Common myeloid progenitor, CD34-positive (primary cell): ENCODE results near the gene GRM8.

Experiments used
- CTCF ChIA-PET: fragments of 350-600 bp; sonication (Branson Sonifier 250); formaldehyde crosslinking; loops from one replicate; lab custom pipeline; 2021; ENCODE audit warnings: antibody characterized with exemption; lab: Charles Lee
- POLR2A ChIA-PET: fragments of 350-600 bp; sonication (Branson Sonifier 250); formaldehyde crosslinking; loops from one replicate; lab custom pipeline; 2021; ENCODE audit warnings: antibody characterized with exemption; lab: Charles Lee
- DNase-seq, 3 donors: peaks; one replicate each; pipeline versions ENCODE4 v3.0.0 to v3.0.0-alpha.2; 2013
- H3K27ac ChIP-seq, 2 experiments: 1 replicate in 1 of 2; 2 replicates in 1 of 2; pipeline ENCODE4 v1.7.0; 2013; ENCODE audit warnings: inconsistent platforms in 2 of 2, low read length in 2 of 2, mild to moderate bottlenecking in 2 of 2, low read depth in 1 of 2, moderate library complexity in 1 of 2; ENCODE audit not compliant: severe bottlenecking in 2 of 2, insufficient read depth in 1 of 2, poor library complexity in 1 of 2
- H3K27me3 ChIP-seq, 5 experiments: replicated peaks in 2 of 5; 1 replicate in 3 of 5; 2 replicates in 2 of 5; pipeline versions ENCODE4 v1.6.1 to v1.7.0; 2013; ENCODE audit warnings: low read length in 4 of 5, mild to moderate bottlenecking in 2 of 5, moderate library complexity in 2 of 5, inconsistent platforms in 1 of 5; ENCODE audit not compliant: insufficient read depth in 5 of 5, control insufficient read depth in 4 of 5
- H3K36me3 ChIP-seq, 4 experiments: 1 replicate in 2 of 4; 2 replicates in 2 of 4; pipeline versions ENCODE4 v1.6.1 to v1.7.0; 2013; ENCODE audit warnings: low read length in 3 of 4, control low read depth in 1 of 4, mild to moderate bottlenecking in 1 of 4; ENCODE audit not compliant: control insufficient read depth in 4 of 4, insufficient read depth in 4 of 4
- H3K4me1 ChIP-seq, 4 experiments: 1 replicate in 3 of 4; 2 replicates in 1 of 4; pipeline versions ENCODE4 v1.6.1 to v1.7.1; 2013; ENCODE audit warnings: low read length in 3 of 4, mild to moderate bottlenecking in 3 of 4, control low read depth in 1 of 4, inconsistent platforms in 1 of 4, moderate library complexity in 1 of 4; ENCODE audit not compliant: control insufficient read depth in 4 of 4, insufficient read depth in 4 of 4; ENCODE audit errors: control extremely low read depth in 1 of 4
- H3K4me3 ChIP-seq, 7 experiments: 1 replicate in 4 of 7; 2 replicates in 3 of 7; pipeline versions ENCODE4 v1.5.1 to v1.7.0; 2013; ENCODE audit warnings: mild to moderate bottlenecking in 7 of 7, low read length in 6 of 7, moderate library complexity in 6 of 7, inconsistent platforms in 2 of 7, low read depth in 2 of 7, control low read depth in 1 of 7; ENCODE audit not compliant: insufficient read depth in 4 of 7, control insufficient read depth in 1 of 7; ENCODE audit errors: extremely low read depth in 1 of 7
- H3K9me3 ChIP-seq, 5 experiments: 1 replicate in 4 of 5; 2 replicates in 1 of 5; pipeline versions ENCODE4 v1.6.1 to v1.7.1; 2013; ENCODE audit warnings: low read length in 4 of 5, mild to moderate bottlenecking in 2 of 5, inconsistent platforms in 1 of 5, low read depth in 1 of 5, moderate library complexity in 1 of 5; ENCODE audit not compliant: control insufficient read depth in 4 of 5, insufficient read depth in 2 of 5; ENCODE audit errors: control extremely low read depth in 1 of 5
- WGBS: methylation state at CpG from one replicate; pipeline ENCODE4 v1.1.5; 2013; ENCODE audit not compliant: insufficient coverage; 5-methylcytosine and 5-hydroxymethylcytosine counted together

Gene GRM8

GRCh38 chr7:126443951-126444350 is 808.8 kb downstream of the GRM8 start:
- no peak overlapping the region for H3K4me3 ChIP-seq
- ChIA-PET POLR2A (no interaction called here), CTCF (no interaction called here)
- H3K9me3 ChIP-seq = no peaks in the 10 kb centered on the region
- H3K27me3 ChIP-seq = no peaks in the 10 kb centered on the region
- no peaks in the 10 kb centered on the region for H3K4me1 ChIP-seq
- H3K36me3 ChIP-seq = no peaks in the 10 kb centered on the region
- DNase-seq = no peak
- WGBS = no CpG with 5 or more reads among the region's 1 CpG
- no peak overlapping the region for H3K27ac ChIP-seq

- Histone ChIP-seq H3K9me3 (no peaks in the 10 kb centered on the region), H3K36me3 (no peaks in the 10 kb centered on the region), H3K27ac (no peak overlapping the region), H3K27me3 (no peaks in the 10 kb centered on the region), H3K4me3 (no peak overlapping the region), H3K4me1 (no peaks in the 10 kb centered on the region)
- WGBS = 92% methylated on average over 2 of the region's 3 CpGs
- ChIA-PET POLR2A (no interaction called here), CTCF (no interaction called here)
- DNase-seq = no peak
Measured at GRCh38 chr7:126442908-126443307, 809.8 kb downstream of the GRM8 start.

DNA sequence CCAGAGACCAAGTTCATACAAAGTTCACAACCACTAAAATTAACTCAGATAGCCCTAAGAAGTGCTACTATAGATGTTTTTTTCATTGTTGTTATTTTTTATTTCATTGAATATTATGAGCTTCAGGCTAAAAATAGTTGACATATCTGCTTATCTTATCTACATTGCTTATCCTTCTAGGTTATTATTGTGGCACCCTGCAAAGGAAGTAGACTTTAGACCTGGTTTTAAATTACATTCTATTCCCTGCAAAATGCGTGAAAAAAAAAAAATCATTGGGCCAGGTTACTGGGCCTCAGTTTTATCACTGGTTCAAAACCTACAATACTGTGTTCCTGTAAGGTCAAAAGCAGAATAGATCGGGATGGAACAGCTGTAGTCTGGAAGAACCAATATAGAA is 811.0 kb downstream of the GRM8 start:
- 94% methylated on average over 2 of the region's 2 CpGs for WGBS
- DNase-seq = no peak
- H3K9me3 ChIP-seq = no peaks in the 10 kb centered on the region
- ChIA-PET CTCF (no interaction called here), POLR2A (no interaction called here)
- H3K27me3 ChIP-seq = no peaks in the 10 kb centered on the region
- H3K27ac ChIP-seq = no peak overlapping the region
- no peaks in the 10 kb centered on the region for H3K4me1 ChIP-seq
- H3K36me3 ChIP-seq = no peaks in the 10 kb centered on the region
- H3K4me3 ChIP-seq = no peak overlapping the region

- DNase-seq = no peak
- no peak overlapping the region for H3K27ac ChIP-seq
- no peaks in the 10 kb centered on the region for H3K27me3 ChIP-seq
- CTCF ChIA-PET = no interaction called here
- H3K4me3 ChIP-seq = no peak overlapping the region
- H3K4me1 ChIP-seq = no peaks in the 10 kb centered on the region
- WGBS = no CpG with 5 or more reads among the region's 2 CpGs
- POLR2A ChIA-PET = no interaction called here
- no peaks in the 10 kb centered on the region for H3K9me3 ChIP-seq
- H3K36me3 ChIP-seq = no peaks in the 10 kb centered on the region
Measured at GRCh38 chr7:126440542-126440941, 812.2 kb downstream of the GRM8 start.

DNA sequence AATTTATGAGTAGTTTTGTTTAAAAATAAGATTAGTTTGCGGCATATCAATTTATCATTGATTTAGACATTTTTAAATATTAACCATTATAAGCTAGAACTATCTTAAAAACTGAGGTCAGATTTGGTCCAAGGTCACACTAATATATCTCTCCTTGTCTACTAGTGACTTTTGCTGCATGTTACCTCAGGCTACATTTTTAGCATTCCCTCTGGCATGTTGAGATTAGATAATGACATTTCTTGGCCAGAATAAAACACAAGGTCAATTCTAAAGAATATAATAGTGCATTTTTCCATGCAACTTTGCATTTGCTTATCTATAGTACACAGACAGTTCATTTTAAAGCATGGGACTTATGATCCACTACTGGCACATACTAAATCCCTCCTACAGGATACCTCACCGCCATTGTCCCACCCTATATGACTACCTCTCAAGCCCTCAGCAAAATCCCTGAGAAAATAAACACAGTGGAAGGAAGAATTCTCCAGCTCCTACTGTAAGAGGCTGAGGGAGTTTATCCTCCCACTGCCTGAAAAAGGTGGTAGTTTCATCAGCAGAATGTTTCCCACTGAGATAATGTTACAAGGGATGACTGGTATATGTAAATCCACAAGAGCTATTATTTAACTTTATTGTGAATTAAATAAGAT is 816.4 kb downstream of the GRM8 start:
- H3K4me3 ChIP-seq = no peak overlapping the region
- H3K27me3 ChIP-seq = no peaks in the 10 kb centered on the region
- no CpG with 5 or more reads among the region's 2 CpGs for WGBS
- ChIA-PET CTCF (no interaction called here), POLR2A (no interaction called here)
- no peak for DNase-seq
- H3K4me1 ChIP-seq = no peaks in the 10 kb centered on the region
- no peaks in the 10 kb centered on the region for H3K36me3 ChIP-seq
- no peaks in the 10 kb centered on the region for H3K9me3 ChIP-seq
- H3K27ac ChIP-seq = no peak overlapping the region

- no peaks in the 10 kb centered on the region for H3K36me3 ChIP-seq
- POLR2A ChIA-PET = no interaction called here
- no peak overlapping the region for H3K4me3 ChIP-seq
- H3K9me3 ChIP-seq = no peaks in the 10 kb centered on the region
- no peak overlapping the region for H3K27ac ChIP-seq
- no peaks in the 10 kb centered on the region for H3K4me1 ChIP-seq
- WGBS = no CpG with 5 or more reads among the region's 1 CpG
- CTCF ChIA-PET = interaction anchor here (1.1 kb wide), 1 partner anchor 21 kb away, joined by 3 read pairs; no protein-coding TSS in a partner anchor
- no peak for DNase-seq
- H3K27me3 ChIP-seq = no peaks in the 10 kb centered on the region
Measured at GRCh38 chr7:126426652-126427051, 826.1 kb downstream of the GRM8 start.

DNA sequence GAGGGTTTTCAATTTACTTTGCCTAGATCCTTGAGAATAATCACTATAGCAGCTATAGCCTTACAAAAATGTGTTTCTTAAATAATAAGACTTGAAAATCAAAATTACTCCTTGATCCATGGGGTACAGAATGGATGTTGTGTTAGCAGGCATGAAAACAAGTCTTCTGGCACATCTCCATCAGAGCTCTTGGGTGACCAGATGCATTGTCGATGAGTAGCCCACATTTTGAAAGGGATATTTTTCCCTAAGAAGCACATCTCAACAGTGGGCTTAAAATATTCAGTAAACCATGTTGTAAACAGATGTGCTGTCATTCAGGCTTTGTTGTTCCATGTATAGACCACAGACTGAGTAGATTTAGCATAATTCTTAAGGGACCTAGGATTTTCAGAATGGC is 827.8 kb downstream of the GRM8 start:
- WGBS = 100% methylated on average over 1 of the region's 1 CpG
- Histone ChIP-seq H3K27ac (no peak overlapping the region), H3K36me3 (no peaks in the 10 kb centered on the region), H3K4me1 (no peaks in the 10 kb centered on the region), H3K9me3 (no peaks in the 10 kb centered on the region), H3K27me3 (no peaks in the 10 kb centered on the region), H3K4me3 (no peak overlapping the region)
- ChIA-PET CTCF (no interaction called here), POLR2A (no interaction called here)
- DNase-seq = no peak
